ENCODE data around the gene DIP2C.
"Not testable (repeated sequence)": the region's sequence is repeated elsewhere in the genome, so short reads cannot be mapped to it uniquely, and the experiment has no call there.

Gene DIP2C

DNA sequence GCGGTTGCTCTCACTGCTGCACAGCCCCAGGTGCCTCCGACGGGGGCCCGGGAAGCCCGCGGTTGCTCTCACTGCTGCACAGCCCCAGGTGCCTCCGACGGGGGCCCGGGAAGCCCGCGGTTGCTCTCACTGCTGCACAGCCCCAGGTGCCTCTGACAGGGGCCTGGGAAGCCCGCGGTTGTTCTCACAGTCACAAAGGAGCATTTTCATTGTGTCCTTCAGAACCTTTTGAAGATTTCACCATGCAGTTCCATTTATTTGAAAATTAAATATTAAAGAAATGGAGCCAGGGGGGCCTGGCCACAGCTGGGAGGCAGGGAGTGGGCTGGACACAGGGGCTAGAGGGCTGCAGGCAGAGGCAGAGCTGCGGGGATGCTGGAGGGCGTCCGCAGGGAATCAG, 321.4 kb downstream of the DIP2C start:
- H3K27me3 ChIP-seq (ENCODE audit: control insufficient read depth, insufficient read depth, low read length); H3K9me3 ChIP-seq (replicated peaks; ENCODE audit: low read length): not testable (repeated sequence)

DNA sequence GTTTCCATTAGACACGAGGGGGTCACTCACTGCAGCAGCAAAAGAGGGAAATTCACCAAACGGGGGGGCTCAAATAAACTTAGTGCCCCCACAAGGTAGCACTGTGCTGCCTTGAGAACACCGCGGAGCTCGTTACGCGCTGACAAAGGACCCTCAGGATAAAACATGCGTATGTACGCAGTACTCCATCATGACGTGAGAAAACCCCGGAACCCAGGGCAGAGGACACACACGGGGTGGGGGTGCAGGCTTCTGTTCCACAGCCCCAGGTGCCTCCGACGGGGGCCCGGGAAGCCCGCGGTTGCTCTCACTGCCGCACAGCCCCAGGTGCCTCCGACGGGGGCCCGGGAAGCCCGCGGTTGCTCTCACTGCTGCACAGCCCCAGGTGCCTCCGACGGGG, 321.8 kb downstream of the DIP2C start:
- Histone ChIP-seq H3K4me2 (ENCODE audit: low read length) (no peak overlapping the region), H3K9me3 (replicated peaks; ENCODE audit: low read length) (no peaks in the 10 kb centered on the region), H3K4me1 (ENCODE audit: control insufficient read depth, insufficient read depth, low read length) (peaks cover 14% of the 10 kb centered on the region), H3K4me3 (ENCODE audit: low read length) (no peak overlapping the region), H3K36me3 (ENCODE audit: insufficient read depth, low read length) (peaks cover 21% of the 10 kb centered on the region), H3K9ac (ENCODE audit: low read depth, low read length) (no peak overlapping the region), H3K27me3 (ENCODE audit: control insufficient read depth, insufficient read depth, low read length) (no peaks in the 10 kb centered on the region)

More for the DNA sequence above, 321.4 kb downstream of the DIP2C start:
- Histone ChIP-seq H3K4me1 (ENCODE audit: control insufficient read depth, insufficient read depth, low read length) (peaks cover 19% of the 10 kb centered on the region), H3K36me3 (ENCODE audit: insufficient read depth, low read length) (peaks cover 18% of the 10 kb centered on the region)
- not testable (repeated sequence) for H3K9ac ChIP-seq (ENCODE audit: low read depth, low read length); H3K4me2 ChIP-seq (ENCODE audit: low read length); H3K4me3 ChIP-seq (ENCODE audit: low read length)

DNA sequence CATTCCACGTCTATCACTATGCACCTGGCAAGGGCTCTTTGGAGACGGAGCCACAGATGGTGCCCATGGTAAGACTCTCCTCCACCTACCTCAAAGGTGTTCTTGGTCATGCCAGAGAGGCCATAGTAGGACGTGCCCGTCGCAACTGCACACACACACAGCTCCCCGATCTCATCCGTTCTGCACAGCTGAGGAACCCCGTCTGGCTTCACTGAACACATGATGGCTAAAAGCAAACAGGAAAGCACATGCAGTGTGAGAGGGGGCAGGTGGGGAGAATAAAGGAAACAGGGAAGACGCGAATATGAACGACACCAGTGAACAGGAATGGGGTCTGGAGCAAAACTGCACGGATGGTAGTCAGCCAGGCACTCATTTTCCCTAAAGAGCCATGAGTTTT, 323.3 kb downstream of the DIP2C start:
- Histone ChIP-seq H3K4me2 (ENCODE audit: low read length) (no peak overlapping the region), H3K4me3 (ENCODE audit: low read length) (no peak overlapping the region), H3K4me1 (ENCODE audit: control insufficient read depth, insufficient read depth, low read length) (peaks cover 13% of the 10 kb centered on the region), H3K27me3 (ENCODE audit: control insufficient read depth, insufficient read depth, low read length) (no peaks in the 10 kb centered on the region), H3K9ac (ENCODE audit: low read depth, low read length) (no peak overlapping the region), H3K9me3 (replicated peaks; ENCODE audit: low read length) (no peaks in the 10 kb centered on the region), H3K36me3 (ENCODE audit: insufficient read depth, low read length) (peaks cover 33% of the 10 kb centered on the region)

DNA sequence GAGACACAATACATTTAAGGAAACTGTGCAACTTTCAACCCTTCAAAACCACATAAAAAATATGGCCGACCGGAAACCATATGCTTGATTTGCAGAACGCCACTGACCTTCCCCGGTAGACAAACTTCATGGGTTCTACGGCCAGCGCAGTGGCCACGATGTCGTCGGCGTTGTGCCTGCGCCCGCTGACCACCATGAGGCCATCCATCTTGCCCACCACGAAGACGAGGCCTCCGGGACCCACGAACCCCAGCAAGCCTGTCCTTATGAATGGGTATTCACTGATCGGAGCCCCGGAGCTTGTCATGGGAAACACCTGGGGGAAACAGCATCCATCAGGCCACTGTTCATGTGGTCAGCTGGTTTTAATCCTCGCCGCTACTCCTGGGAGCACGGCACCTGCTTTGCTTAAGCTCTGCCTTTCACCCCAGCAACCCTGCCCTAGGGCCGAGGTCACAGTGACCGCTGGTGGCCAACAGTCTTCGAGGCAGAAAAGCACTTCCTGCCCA, 325.1 kb downstream of the DIP2C start:
- peaks cover 33% of the 10 kb centered on the region for H3K36me3 ChIP-seq (ENCODE audit: insufficient read depth, low read length)
- H3K4me1 ChIP-seq (ENCODE audit: control insufficient read depth, insufficient read depth, low read length), result peaks cover under 1% of the 10 kb centered on the region
- no peak overlapping the region for H3K4me2 ChIP-seq (ENCODE audit: low read length)
- H3K4me3 ChIP-seq (ENCODE audit: low read length), result no peak overlapping the region
- H3K27me3 ChIP-seq (ENCODE audit: control insufficient read depth, insufficient read depth, low read length), result no peaks in the 10 kb centered on the region
- H3K9me3 ChIP-seq (replicated peaks; ENCODE audit: low read length), result no peaks in the 10 kb centered on the region
- H3K9ac ChIP-seq (ENCODE audit: low read depth, low read length), result no peak overlapping the region

DNA sequence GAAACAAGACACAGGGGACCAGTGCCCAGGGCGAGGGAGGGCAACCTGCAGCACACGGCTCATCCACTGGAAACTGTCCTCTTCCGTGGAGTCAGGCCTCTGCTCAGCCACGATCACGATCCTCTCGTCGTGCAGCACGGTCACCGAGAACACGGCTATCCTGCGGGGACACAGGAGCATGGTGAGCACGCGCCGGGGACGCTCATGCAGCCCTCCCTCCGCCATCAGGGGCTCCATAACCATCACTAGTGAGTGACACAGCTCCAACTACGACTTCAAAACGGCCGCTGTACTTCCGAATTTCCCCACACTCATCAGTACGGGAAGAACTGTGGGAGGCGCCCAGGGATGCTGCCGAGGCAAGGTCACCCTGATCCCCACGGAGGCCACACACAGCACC, 326.3 kb downstream of the DIP2C start:
- Histone ChIP-seq H3K9me3 (replicated peaks; ENCODE audit: low read length) (no peaks in the 10 kb centered on the region), H3K36me3 (ENCODE audit: insufficient read depth, low read length) (peaks cover 24% of the 10 kb centered on the region), H3K27me3 (ENCODE audit: control insufficient read depth, insufficient read depth, low read length) (no peaks in the 10 kb centered on the region), H3K4me3 (ENCODE audit: low read length) (no peak overlapping the region), H3K4me2 (ENCODE audit: low read length) (no peak overlapping the region), H3K9ac (ENCODE audit: low read depth, low read length) (no peak overlapping the region), H3K4me1 (ENCODE audit: control insufficient read depth, insufficient read depth, low read length) (no peaks in the 10 kb centered on the region)

DNA sequence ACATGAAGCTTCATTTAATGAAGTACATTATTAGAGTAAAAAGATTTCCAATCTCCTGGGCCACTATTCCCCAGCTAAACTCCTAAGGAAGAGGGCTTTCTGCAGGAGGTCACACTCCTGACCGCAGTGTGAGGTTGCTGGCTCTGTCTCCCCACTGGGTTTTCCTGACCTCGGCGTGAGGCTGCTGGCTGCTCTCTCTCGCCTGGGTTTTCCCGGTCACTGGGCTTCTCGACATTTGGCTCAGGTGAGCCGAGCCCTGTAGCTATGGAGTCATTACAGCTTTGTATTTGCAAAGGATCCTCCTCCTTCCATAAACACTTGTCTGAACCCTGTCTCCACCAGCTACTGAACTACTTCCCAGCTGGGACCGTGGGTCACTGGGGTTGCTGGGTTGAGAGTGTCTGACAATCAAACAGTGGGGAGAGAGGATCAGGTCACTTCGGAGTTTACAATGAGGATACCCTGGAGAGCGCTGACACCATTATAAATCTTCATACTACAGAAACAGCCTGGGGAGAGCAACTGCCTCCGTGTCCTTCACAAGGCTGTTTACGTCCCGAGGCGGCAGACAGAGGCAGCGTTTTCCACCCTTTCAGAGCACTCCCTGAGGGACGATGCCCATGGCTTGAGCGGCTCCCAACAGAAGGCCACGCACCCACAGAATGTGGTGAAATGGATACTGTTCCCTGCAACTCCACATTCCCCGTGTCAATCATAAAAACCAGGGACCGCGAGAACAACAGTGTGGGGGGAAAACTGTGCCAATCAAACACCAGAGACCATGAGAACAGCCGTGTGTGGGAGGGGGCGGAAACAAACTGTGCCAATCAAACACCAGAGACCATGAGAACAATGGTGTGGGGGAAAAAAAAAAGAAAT, 328.0 kb downstream of the DIP2C start:
- Histone ChIP-seq H3K36me3 (ENCODE audit: insufficient read depth, low read length) (peaks cover 34% of the 10 kb centered on the region), H3K9me3 (replicated peaks; ENCODE audit: low read length) (no peaks in the 10 kb centered on the region), H3K4me1 (ENCODE audit: control insufficient read depth, insufficient read depth, low read length) (no peaks in the 10 kb centered on the region), H3K4me2 (ENCODE audit: low read length) (no peak overlapping the region), H3K9ac (ENCODE audit: low read depth, low read length) (no peak overlapping the region), H3K27me3 (ENCODE audit: control insufficient read depth, insufficient read depth, low read length) (no peaks in the 10 kb centered on the region), H3K4me3 (ENCODE audit: low read length) (no peak overlapping the region)

DNA sequence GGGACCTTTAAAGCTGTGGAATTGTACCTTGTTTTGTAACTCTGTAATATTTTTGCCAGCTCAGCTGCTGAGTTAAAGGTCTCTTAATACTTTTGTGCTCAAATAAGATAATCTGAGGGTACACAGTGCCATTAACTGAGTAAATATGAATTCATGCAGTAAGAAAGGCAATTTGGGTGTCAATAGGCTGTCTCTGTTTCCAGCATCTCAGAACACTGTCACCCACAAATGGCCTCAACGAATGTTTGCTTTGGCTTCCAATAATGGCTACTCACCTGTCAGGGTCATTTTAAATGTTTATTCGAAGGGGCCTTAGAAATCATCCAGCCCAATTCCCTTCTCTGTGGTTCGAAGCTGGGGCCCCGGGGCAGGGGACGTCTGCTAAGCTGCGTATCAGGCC, 328.8 kb downstream of the DIP2C start:
- H3K36me3 ChIP-seq (ENCODE audit: insufficient read depth, low read length), result peaks cover 37% of the 10 kb centered on the region
- H3K4me1 ChIP-seq (ENCODE audit: control insufficient read depth, insufficient read depth, low read length), result no peaks in the 10 kb centered on the region
- no peaks in the 10 kb centered on the region for H3K27me3 ChIP-seq (ENCODE audit: control insufficient read depth, insufficient read depth, low read length)
- H3K9ac ChIP-seq (ENCODE audit: low read depth, low read length), result no peak overlapping the region
- no peak overlapping the region for H3K4me2 ChIP-seq (ENCODE audit: low read length)
- no peaks in the 10 kb centered on the region for H3K9me3 ChIP-seq (replicated peaks; ENCODE audit: low read length)
- H3K4me3 ChIP-seq (ENCODE audit: low read length), result no peak overlapping the region

DNA sequence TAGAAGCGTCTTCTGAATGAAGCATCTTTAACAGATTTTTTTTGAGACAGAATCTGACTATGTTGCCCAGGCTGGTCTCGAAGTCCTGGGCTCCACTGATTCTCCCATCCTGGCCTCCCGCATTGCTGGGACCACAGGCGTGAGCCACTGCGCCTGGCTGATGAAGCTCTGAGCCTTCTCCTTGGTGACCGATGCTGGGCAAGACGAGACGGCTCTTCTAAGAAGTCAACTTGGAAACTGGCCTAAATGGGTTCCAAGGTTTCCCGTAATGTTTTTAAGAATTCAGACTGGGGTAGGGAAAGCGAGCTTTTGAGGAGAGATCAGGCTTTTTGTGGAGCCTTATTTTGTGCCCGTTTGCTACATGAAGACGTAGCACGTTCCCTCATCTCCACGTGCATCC, 329.7 kb downstream of the DIP2C start:
- Histone ChIP-seq H3K9ac (ENCODE audit: low read depth, low read length) (no peak overlapping the region), H3K4me1 (ENCODE audit: control insufficient read depth, insufficient read depth, low read length) (no peaks in the 10 kb centered on the region), H3K4me2 (ENCODE audit: low read length) (no peak overlapping the region), H3K4me3 (ENCODE audit: low read length) (no peak overlapping the region), H3K27me3 (ENCODE audit: control insufficient read depth, insufficient read depth, low read length) (no peaks in the 10 kb centered on the region), H3K36me3 (ENCODE audit: insufficient read depth, low read length) (peaks cover 40% of the 10 kb centered on the region), H3K9me3 (replicated peaks; ENCODE audit: low read length) (no peaks in the 10 kb centered on the region)

DNA sequence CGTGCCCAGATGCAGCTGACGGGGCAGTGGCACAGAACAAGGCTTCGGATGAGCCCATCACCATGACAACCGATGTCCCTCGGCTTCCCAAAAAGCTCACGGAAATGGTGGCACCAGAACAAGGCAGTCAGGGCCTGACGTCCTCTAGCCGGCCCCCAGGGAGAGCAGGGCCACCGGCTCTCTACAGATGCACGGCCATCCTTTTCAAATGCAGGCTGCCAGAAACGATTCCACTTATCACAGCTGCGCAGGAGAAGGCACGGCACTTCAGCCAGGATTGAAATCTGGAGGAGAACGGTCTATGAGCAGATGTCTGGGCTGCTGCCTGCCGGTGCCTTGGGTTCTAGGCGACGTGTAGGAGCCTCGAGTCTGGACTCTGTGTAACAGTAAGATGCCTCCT, 330.4 kb downstream of the DIP2C start:
- peaks cover 39% of the 10 kb centered on the region for H3K36me3 ChIP-seq (ENCODE audit: insufficient read depth, low read length)
- H3K9ac ChIP-seq (ENCODE audit: low read depth, low read length), result no peak overlapping the region
- no peak overlapping the region for H3K4me3 ChIP-seq (ENCODE audit: low read length)
- H3K4me2 ChIP-seq (ENCODE audit: low read length), result no peak overlapping the region
- H3K27me3 ChIP-seq (ENCODE audit: control insufficient read depth, insufficient read depth, low read length), result no peaks in the 10 kb centered on the region
- H3K4me1 ChIP-seq (ENCODE audit: control insufficient read depth, insufficient read depth, low read length), result no peaks in the 10 kb centered on the region
- H3K9me3 ChIP-seq (replicated peaks; ENCODE audit: low read length), result no peaks in the 10 kb centered on the region

DNA sequence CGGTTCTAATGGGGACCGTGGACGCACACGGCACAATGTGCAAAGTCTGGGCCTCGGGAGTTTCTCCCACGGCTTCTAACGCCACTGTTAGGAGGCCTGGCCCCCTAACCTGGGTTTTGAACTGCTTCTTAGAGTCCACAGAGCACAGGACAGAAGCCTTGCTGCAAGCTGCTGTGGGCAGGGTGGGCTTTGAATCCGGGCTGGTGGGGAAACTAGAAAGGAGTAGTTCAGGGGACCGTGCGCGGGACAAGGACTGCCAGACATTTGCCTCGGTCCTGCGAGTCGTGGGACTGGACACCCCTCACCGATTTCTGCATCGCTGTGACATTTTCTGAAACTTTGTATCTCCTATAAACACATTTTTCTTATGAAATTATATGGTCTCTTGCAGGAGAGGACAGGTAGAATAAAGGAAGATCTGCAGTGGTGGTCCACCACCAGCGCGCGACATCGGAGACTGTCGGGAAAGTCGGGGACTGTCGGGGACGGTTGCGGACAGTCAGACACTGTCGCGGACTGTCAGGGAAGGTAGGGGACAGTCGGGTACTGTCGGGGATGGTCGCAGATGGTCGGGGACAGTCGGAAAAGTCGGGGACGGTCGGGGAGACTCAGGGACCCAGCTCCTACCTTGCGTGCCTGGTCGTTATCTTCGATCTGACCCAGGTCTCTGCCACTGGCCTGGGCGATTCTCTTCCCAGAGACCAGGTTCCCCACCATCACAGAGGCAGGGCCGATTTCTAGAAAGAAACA, 332.1 kb downstream of the DIP2C start:
- H3K27me3 ChIP-seq (ENCODE audit: control insufficient read depth, insufficient read depth, low read length), result no peaks in the 10 kb centered on the region
- no peaks in the 10 kb centered on the region for H3K9me3 ChIP-seq (replicated peaks; ENCODE audit: low read length)
- H3K36me3 ChIP-seq (ENCODE audit: insufficient read depth, low read length), result peaks cover 36% of the 10 kb centered on the region
- no peak overlapping the region for H3K4me2 ChIP-seq (ENCODE audit: low read length)
- no peak overlapping the region for H3K4me3 ChIP-seq (ENCODE audit: low read length)
- H3K4me1 ChIP-seq (ENCODE audit: control insufficient read depth, insufficient read depth, low read length), result no peaks in the 10 kb centered on the region
- H3K9ac ChIP-seq (ENCODE audit: low read depth, low read length), result no peak overlapping the region

DNA sequence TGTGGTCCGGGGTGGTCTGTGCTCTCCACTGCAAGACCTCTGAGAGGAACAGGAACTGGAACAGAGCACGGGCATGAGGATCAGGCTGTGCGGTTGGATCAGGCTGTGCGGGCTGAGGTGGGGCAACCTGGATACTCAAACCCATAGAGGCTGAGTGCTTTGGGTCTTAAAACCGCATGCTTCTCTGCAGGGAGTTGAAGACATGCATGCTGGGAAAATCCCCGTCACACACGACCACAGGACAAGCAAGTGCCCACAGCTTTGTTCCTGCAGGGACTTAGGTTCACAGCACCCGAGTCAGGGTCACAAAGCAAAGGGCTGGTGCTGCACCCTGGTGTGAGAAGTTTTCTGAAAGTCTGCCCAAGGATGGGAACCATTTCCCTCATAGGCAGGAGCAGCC, 333.0 kb downstream of the DIP2C start:
- Histone ChIP-seq H3K4me2 (ENCODE audit: low read length) (no peak overlapping the region), H3K9me3 (replicated peaks; ENCODE audit: low read length) (no peaks in the 10 kb centered on the region), H3K4me1 (ENCODE audit: control insufficient read depth, insufficient read depth, low read length) (no peaks in the 10 kb centered on the region), H3K9ac (ENCODE audit: low read depth, low read length) (no peak overlapping the region), H3K27me3 (ENCODE audit: control insufficient read depth, insufficient read depth, low read length) (no peaks in the 10 kb centered on the region), H3K4me3 (ENCODE audit: low read length) (no peak overlapping the region), H3K36me3 (ENCODE audit: insufficient read depth, low read length) (peaks cover 31% of the 10 kb centered on the region)
